Effector memory CD8-positive, alpha-beta T cell (primary cell): ENCODE results near the gene BLM.
"Not testable (repeated sequence)": the region's sequence is repeated elsewhere in the genome, so short reads cannot be mapped to it uniquely, and the experiment has no call there.

ENCODE experiments used
- ATAC-seq: fragments of 150-1000 bp; cut with Tn5 transposase; replicated peaks from 2 replicates; pipeline ENCODE4 v1.10.0; 2021; ENCODE audit warnings: mild to moderate bottlenecking, moderate library complexity
- DNase-seq, 3 experiments: peaks; one replicate each; pipeline ENCODE4 v3.0.0; 2021
- H3K27ac Mint-ChIP-seq, 2 donors: one replicate each; pipeline ENCODE4 v1.8.0; 2022; ENCODE audit warnings: mild to moderate bottlenecking in 2 of 2, mixed read lengths in 2 of 2, moderate library complexity in 2 of 2
- H3K27me3 Mint-ChIP-seq, 2 donors: one replicate each; pipeline ENCODE4 v1.8.0; 2022; ENCODE audit warnings: mixed read lengths in 2 of 2
- H3K36me3 Mint-ChIP-seq: one replicate; pipeline ENCODE4 v1.8.0; 2022; ENCODE audit warnings: mild to moderate bottlenecking, moderate library complexity, mixed read lengths; ENCODE audit not compliant: insufficient read depth
- H3K4me1 Mint-ChIP-seq, 2 donors: one replicate each; pipeline ENCODE4 v1.8.0; 2022; ENCODE audit warnings: low read depth in 2 of 2, mixed read lengths in 2 of 2
- H3K4me3 Mint-ChIP-seq, 2 donors: one replicate each; pipeline ENCODE4 v1.8.0; 2022; ENCODE audit warnings: mild to moderate bottlenecking in 2 of 2, mixed read lengths in 2 of 2, moderate library complexity in 2 of 2
- H3K9me3 Mint-ChIP-seq, 2 donors: one replicate each; pipeline ENCODE4 v1.8.0; 2022; ENCODE audit warnings: mixed read lengths in 2 of 2

The BLM gene

DNA sequence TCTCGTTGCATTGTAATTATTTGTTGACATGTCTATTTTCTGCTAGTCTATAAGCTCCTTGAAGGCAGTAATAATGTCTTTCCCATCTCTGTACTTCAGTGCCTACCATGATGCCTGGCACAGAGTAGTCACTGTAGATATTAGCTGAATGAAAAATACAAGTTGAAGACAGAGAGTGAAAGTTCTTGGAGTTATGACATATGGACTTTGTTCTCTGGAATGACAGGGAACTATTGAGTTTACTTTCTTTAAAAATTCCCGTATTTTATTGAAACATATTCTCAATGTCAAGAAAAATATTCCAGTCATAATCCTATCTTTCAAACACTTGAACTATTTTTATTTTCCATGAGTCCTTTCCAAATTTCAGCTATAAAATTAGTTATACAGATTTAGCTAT is 3.0 kb downstream of the BLM start:
- Mint-ChIP-seq H3K36me3 (peaks cover 11% of the 10 kb centered on the region), H3K27ac (no peak overlapping the region), H3K27me3 (no peaks in the 10 kb centered on the region), H3K4me3 (no peak overlapping the region), H3K9me3 (no peaks in the 10 kb centered on the region), H3K4me1 (peaks cover 16 to 23% of the 10 kb centered on the region in 2 donors)
- no peak for DNase-seq
- no peak for ATAC-seq

DNA sequence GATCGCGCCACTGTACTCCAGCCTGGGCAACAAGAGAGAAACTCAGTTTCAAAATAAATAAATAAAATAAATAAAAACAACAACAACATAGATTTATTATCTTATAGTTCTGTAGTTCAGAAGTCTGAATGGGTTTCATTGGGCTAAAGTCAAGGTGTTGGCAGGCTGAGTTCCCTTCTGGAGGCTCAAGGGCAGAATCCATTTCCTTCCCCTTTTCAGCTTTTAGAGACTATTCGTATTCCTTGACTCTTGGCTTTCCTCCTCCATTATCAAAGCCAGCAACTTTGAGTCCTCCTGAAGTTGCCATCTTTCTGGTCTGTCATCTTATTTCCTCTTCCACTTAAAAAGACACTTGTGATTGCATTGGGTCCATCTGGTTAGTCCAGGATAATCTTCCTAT is 12.1 kb downstream of the BLM start:
- H3K27me3 Mint-ChIP-seq: no peaks in the 10 kb centered on the region
- DNase-seq: no peak
- H3K4me3 Mint-ChIP-seq: no peak overlapping the region
- H3K27ac Mint-ChIP-seq: no peak overlapping the region
- H3K4me1 Mint-ChIP-seq: no peaks in the 10 kb centered on the region
- no peaks in the 10 kb centered on the region for H3K9me3 Mint-ChIP-seq
- no peak for ATAC-seq
- H3K36me3 Mint-ChIP-seq: peaks cover 5% of the 10 kb centered on the region

DNA sequence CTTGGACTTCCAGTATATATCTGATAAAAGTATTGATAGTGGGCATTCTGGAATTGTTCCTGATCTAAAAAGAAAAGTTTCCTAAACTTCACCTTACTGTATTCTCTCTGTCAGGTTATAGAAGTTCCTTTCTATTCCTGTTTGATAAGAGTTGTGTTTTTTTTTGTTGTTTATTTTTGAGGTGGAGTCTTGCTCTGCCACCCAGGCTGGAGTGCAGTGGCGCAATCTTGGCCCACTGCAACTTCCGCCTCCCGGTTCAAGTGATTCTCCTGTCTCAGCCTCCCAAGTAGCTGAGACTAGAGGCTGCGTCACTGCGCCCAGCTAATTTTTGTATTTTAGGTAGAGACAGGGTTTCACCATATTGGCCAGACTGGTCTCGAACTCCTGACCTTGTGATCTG is 13.1 kb downstream of the BLM start:
- no peak for DNase-seq
- H3K27me3 Mint-ChIP-seq: no peaks in the 10 kb centered on the region
- no peak overlapping the region for H3K4me3 Mint-ChIP-seq
- ATAC-seq: no peak
- H3K4me1 Mint-ChIP-seq: no peaks in the 10 kb centered on the region
- H3K9me3 Mint-ChIP-seq: no peaks in the 10 kb centered on the region
- no peak overlapping the region for H3K27ac Mint-ChIP-seq
- H3K36me3 Mint-ChIP-seq: peaks cover 5% of the 10 kb centered on the region

DNA sequence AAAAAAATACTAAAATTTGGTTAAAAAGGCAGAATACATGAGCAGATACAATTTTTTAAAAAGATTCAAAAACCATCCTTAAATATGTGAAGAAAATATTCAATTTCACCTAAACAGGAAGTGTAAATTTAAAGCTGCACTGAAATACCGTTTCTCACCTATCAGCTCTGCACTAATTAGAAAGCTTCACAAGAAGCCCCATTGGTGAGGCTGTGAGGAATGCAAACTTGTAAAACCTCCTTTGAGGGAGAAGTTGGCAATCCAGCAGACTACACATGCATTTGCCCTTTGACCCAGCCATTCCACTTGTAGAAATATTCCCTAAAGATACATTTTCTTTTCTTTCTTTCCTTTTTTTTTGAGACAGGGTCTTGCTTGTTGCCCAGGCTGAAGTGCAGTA is 18.8 kb downstream of the BLM start:
- H3K4me3 Mint-ChIP-seq: no peak overlapping the region
- peaks cover 1 to 14% of the 10 kb centered on the region in 2 donors for H3K4me1 Mint-ChIP-seq
- H3K27me3 Mint-ChIP-seq: no peaks in the 10 kb centered on the region
- no peaks in the 10 kb centered on the region for H3K9me3 Mint-ChIP-seq
- no peaks in the 10 kb centered on the region for H3K36me3 Mint-ChIP-seq
- no peak for DNase-seq
- no peak for ATAC-seq
- no peak overlapping the region for H3K27ac Mint-ChIP-seq

DNA sequence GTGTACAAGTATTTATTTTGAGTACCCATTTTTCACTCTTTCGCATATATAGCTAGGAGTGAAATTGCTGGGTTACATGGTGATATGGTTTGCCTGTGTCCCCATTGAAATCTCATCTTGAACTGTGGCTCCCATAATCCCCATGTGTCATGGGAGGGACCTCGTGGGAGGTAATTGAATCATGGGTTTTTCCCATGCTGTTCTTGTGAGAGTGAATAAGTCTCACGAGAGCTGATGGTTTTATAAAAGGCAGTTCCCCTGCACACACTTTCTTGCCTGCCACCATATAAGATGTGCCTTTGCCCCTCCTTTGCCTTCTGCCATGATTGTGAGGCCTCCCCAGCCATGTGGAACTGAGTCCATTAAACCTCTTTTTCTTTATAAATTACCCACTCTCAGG is 23.4 kb downstream of the BLM start:
- not testable (repeated sequence) for DNase-seq, H3K9me3 Mint-ChIP-seq, H3K4me3 Mint-ChIP-seq, H3K27me3 Mint-ChIP-seq, ATAC-seq, H3K27ac Mint-ChIP-seq, H3K36me3 Mint-ChIP-seq
- H3K4me1 Mint-ChIP-seq: peaks cover 1 to 12% of the 10 kb centered on the region in 2 donors

DNA sequence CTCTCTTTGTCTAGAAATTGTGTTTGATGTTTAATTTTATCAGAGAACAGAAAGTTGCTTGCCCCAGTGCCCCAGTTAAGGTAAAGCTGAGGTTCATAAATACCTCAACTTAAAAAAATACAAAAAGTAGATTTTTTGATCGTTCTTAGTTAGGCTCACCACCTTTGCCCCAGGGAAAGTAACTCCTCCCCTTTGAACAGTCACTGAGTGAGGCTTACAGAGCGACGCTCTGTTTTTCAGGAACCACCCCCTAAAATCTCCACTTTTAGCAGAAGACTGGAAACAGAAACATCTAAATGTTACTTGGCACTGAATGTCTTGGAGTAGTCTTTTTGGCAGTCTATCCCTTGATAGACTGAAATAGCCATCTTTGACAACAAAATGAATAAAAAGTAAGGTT is 24.9 kb downstream of the BLM start:
- peak overlapping the region; percentile 16 to 44 for H3K27ac Mint-ChIP-seq

DNA sequence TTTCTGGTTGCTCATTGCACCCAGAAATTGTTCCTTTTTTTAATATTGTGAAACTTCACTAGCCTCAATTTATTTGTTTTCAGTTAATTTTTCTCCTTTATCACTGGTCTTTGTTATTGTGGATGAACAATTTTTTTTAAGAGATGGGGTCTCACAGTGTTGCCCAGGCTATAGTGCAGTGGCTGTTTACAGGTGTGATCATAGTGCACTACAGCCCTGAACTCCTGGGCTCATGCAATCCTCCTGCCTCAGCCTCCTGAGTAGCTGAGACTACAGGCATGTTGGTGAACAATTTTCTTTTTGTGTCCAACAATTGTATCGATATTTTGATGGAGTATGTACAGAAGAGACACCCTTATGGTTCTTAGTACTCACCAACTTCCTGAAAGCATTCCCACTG is 26.3 kb downstream of the BLM start:
- Mint-ChIP-seq H3K27me3 (no peaks in the 10 kb centered on the region), H3K9me3 (no peaks in the 10 kb centered on the region), H3K36me3 (no peaks in the 10 kb centered on the region), H3K4me1 (peaks cover 0 to 1% of the 10 kb centered on the region in 2 donors), H3K4me3 (no peak overlapping the region), H3K27ac (peak overlapping the region in 1 of 2 donors; percentile 44)
- DNase-seq: no peak
- no peak for ATAC-seq

More for the DNA sequence above, 24.9 kb downstream of the BLM start:
- Mint-ChIP-seq H3K9me3 (no peaks in the 10 kb centered on the region), H3K4me1 (peaks cover 0 to 1% of the 10 kb centered on the region in 2 donors), H3K27me3 (no peaks in the 10 kb centered on the region), H3K4me3 (no peak overlapping the region), H3K36me3 (no peaks in the 10 kb centered on the region)
- ATAC-seq: peak; percentile 41
- DNase-seq: no peak

DNA sequence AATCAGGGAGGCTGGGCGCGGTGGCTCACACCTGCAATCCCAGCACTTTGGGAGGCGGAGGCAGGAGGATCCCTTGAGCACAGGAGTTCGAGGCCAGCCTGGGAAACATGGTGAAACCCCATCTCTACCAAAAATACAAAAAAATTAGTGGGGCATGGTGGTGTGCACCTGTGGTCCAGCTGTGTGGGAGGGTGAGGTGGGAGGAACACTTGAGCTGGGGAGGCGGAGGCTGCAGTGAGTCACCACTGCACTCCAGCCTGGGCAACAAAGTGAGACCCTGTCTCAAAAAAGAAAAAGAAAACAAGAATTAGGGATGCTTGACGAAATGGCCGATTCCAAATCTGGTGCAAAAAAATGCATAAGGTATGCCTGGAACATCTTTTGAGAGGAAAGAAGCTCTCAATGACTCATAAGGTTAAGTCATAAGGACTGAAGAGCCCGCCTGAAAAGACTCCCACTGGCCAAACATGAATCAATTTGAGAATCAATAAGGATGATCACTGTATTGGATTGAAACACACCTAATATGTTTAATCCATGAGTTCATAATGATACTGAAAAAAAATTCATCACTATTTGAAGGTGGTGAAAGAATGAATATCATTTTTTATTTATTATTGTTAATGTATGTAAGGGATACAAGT is 27.7 kb downstream of the BLM start:
- H3K36me3 Mint-ChIP-seq: no peaks in the 10 kb centered on the region
- no peaks in the 10 kb centered on the region for H3K27me3 Mint-ChIP-seq
- no peaks in the 10 kb centered on the region for H3K9me3 Mint-ChIP-seq
- DNase-seq: no peak
- H3K4me1 Mint-ChIP-seq: peaks cover 0 to 1% of the 10 kb centered on the region in 2 donors
- ATAC-seq: no peak
- no peak overlapping the region for H3K4me3 Mint-ChIP-seq
- H3K27ac Mint-ChIP-seq: no peak overlapping the region

DNA sequence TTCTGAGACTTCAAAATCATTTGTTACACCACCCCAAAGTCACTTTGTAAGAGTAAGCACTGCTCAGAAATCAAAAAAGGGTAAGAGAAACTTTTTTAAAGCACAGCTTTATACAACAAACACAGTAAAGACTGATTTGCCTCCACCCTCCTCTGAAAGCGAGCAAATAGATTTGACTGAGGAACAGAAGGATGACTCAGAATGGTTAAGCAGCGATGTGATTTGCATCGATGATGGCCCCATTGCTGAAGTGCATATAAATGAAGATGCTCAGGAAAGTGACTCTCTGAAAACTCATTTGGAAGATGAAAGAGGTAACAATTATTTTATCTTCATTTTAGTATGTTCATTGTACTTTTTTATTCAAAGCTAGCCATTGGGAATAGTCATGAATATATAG is 32.6 kb downstream of the BLM start:
- H3K9me3 Mint-ChIP-seq: no peaks in the 10 kb centered on the region
- H3K4me3 Mint-ChIP-seq: no peak overlapping the region
- no peaks in the 10 kb centered on the region for H3K27me3 Mint-ChIP-seq
- H3K27ac Mint-ChIP-seq: no peak overlapping the region
- ATAC-seq (no peak), DNase-seq (no peak)
- no peaks in the 10 kb centered on the region for H3K36me3 Mint-ChIP-seq
- H3K4me1 Mint-ChIP-seq: no peaks in the 10 kb centered on the region

DNA sequence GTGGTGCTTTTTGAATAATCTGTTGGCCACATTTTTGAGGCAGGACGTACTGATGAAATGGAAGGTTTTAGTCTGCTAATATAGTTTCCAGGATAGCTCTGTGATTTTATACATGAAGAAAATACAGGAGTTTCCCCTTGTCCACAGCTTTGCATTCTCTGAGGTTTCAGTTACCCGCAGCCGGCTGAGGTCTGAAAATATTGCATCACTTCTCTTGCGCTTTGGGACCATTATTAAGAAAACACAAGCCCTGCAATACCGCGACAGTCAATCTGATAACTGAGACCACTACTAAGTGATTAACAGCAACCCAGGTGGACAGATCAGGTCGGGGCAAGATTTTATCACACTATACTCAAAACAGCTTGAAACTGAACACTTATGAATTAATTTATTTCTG is 33.0 kb downstream of the BLM start:
- Mint-ChIP-seq H3K9me3 (no peaks in the 10 kb centered on the region), H3K4me1 (no peaks in the 10 kb centered on the region), H3K27ac (no peak overlapping the region), H3K4me3 (peak overlapping the region; percentile 17 to 37), H3K36me3 (no peaks in the 10 kb centered on the region), H3K27me3 (no peaks in the 10 kb centered on the region)
- ATAC-seq (peak; percentile 66), DNase-seq (no peak)

DNA sequence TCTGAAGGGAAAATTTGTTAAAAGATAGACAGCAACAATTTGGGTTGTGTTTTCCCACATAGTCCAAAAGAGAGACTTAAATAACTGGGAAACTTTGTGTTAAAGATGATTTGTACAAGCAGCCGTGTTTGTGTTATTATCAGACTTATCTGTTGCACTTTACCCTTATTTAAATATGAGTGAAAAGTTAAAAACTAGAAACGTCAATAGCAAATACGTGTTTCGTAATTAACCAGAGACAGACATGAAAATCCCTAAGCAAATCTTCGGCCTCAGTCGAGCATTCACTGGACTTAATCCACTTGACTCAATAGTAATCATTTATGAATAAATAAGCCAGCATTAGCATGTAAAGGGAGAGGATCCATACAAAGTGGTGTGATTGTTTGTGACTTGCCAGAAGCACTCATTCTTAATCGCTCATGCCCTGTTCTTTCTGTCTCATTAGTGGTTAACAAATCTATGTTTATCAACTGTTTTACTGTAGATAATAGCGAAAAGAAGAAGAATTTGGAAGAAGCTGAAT is 34.2 kb downstream of the BLM start:
- no peak overlapping the region for H3K27ac Mint-ChIP-seq
- no peaks in the 10 kb centered on the region for H3K27me3 Mint-ChIP-seq
- H3K4me1 Mint-ChIP-seq: no peaks in the 10 kb centered on the region
- H3K9me3 Mint-ChIP-seq: no peaks in the 10 kb centered on the region
- DNase-seq (no peak), ATAC-seq (no peak)
- no peak overlapping the region for H3K4me3 Mint-ChIP-seq
- peaks cover 3% of the 10 kb centered on the region for H3K36me3 Mint-ChIP-seq

DNA sequence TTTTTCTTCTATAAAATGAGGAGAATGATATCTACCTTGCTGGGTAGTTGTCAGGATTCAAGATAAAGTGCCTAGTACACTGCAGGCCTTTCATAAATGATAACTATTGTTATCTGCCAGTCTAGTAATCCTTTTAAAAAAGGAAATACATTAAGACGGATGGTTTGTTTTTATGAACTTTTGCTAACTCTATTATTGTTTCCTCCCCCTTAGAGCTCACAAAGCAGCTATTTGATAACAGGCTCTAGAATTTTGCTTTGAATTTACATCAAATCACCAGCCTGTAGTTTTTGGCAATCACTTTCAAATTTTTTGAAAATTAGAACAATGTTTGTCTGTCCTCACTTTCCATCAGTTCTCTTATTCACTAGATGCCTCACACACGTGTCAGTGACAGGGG is 39.8 kb downstream of the BLM start:
- DNase-seq: no peak
- H3K27me3 Mint-ChIP-seq: no peaks in the 10 kb centered on the region
- H3K4me3 Mint-ChIP-seq: no peak overlapping the region
- H3K36me3 Mint-ChIP-seq: peaks cover 3% of the 10 kb centered on the region
- no peaks in the 10 kb centered on the region for H3K4me1 Mint-ChIP-seq
- H3K9me3 Mint-ChIP-seq: no peaks in the 10 kb centered on the region
- no peak for ATAC-seq
- H3K27ac Mint-ChIP-seq: no peak overlapping the region

DNA sequence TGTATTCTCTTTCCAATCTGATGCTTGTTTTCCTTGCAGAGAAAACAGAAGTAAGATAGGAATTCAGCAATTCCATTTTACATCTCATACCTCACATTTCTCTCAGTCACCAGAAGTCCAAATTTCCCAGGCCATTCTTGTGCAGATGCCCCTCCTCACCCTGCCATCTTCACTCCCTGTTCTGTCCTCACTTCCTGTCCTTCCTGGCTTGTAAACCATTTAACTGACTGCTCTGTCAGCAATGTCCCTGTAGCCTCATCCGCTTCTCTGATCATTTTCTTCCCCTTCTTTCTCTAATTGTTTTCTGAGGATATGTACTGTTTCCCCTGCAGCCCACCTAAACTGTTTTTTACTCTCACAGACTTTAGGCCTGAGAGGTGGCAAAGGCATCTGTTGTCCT is 40.3 kb downstream of the BLM start:
- H3K4me1 Mint-ChIP-seq: no peaks in the 10 kb centered on the region
- no peak overlapping the region for H3K4me3 Mint-ChIP-seq
- no peak for ATAC-seq
- no peak for DNase-seq
- no peaks in the 10 kb centered on the region for H3K27me3 Mint-ChIP-seq
- no peak overlapping the region for H3K27ac Mint-ChIP-seq
- H3K36me3 Mint-ChIP-seq: peaks cover 3% of the 10 kb centered on the region
- no peaks in the 10 kb centered on the region for H3K9me3 Mint-ChIP-seq

DNA sequence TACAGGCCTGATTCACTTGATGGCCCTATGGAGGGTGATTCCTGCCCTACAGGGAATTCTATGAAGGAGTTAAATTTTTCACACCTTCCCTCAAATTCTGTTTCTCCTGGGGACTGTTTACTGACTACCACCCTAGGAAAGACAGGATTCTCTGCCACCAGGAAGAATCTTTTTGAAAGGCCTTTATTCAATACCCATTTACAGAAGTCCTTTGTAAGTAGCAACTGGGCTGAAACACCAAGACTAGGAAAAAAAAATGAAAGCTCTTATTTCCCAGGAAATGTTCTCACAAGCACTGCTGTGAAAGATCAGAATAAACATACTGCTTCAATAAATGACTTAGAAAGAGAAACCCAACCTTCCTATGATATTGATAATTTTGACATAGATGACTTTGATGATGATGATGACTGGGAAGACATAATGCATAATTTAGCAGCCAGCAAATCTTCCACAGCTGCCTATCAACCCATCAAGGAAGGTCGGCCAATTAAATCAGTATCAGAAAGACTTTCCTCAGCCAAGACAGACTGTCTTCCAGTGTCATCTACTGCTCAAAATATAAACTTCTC is 43.6 kb downstream of the BLM start:
- Mint-ChIP-seq H3K4me3 (no peak overlapping the region), H3K27ac (no peak overlapping the region), H3K4me1 (no peaks in the 10 kb centered on the region), H3K27me3 (no peaks in the 10 kb centered on the region), H3K9me3 (no peaks in the 10 kb centered on the region), H3K36me3 (peaks cover under 1% of the 10 kb centered on the region)
- ATAC-seq: no peak
- no peak for DNase-seq
